Astrocyte (in vitro differentiated cells and primary cell): ENCODE data around the gene NAA60. TPM values are rescaled to one million over a fixed set of nuclear protein-coding genes. Genes with fewer than 3 reads are reported as not detected.

Source experiments
- DNase-seq: peaks from one replicate; pipeline ENCODE4 v3.0.0-alpha.2; 2010; ENCODE audit warnings: low read depth
- FAIRE-seq: peaks from 2 replicates; lab custom pipeline; 2011; peaks lifted over from hg19 to GRCh38; lab: Jason Lieb, UNC
- H2AFZ ChIP-seq: 2 replicates; pipeline ENCODE4 v1.6.0; 2012; ENCODE audit warnings: low read depth, low read length, inconsistent platforms
- H3K27ac ChIP-seq: 2 replicates; pipeline ENCODE4 v1.5.1; 2011; ENCODE audit warnings: low read depth, low read length, inconsistent platforms
- H3K27me3 ChIP-seq: 2 replicates; pipeline ENCODE4 v1.6.0; 2011; ENCODE audit warnings: low read length, inconsistent platforms; ENCODE audit not compliant: insufficient read depth
- H3K36me3 ChIP-seq: 2 replicates; pipeline ENCODE4 v1.5.1; 2011; ENCODE audit warnings: low read length, inconsistent platforms; ENCODE audit not compliant: insufficient read depth
- H3K4me1 ChIP-seq: 2 replicates; pipeline ENCODE4 v1.5.1; 2011; ENCODE audit warnings: low read length, inconsistent platforms; ENCODE audit not compliant: insufficient read depth
- H3K4me2 ChIP-seq: 2 replicates; pipeline ENCODE4 v1.6.0; 2012; ENCODE audit warnings: low read length, inconsistent platforms
- H3K4me3 ChIP-seq: 2 replicates; pipeline ENCODE4 v1.5.1; 2011; ENCODE audit warnings: low read depth, mild to moderate bottlenecking, low read length, inconsistent platforms; ENCODE audit not compliant: insufficient read depth
- H3K79me2 ChIP-seq: 2 replicates; pipeline ENCODE4 v1.6.0; 2012; ENCODE audit warnings: mild to moderate bottlenecking, low read length, inconsistent platforms; ENCODE audit not compliant: insufficient read depth
- H3K9ac ChIP-seq: 2 replicates; pipeline ENCODE4 v1.6.0; 2012; ENCODE audit warnings: mild to moderate bottlenecking, low read length, inconsistent platforms
- H3K9me3 ChIP-seq: 2 replicates; pipeline ENCODE4 v1.5.1; 2012; ENCODE audit warnings: low read depth, mild to moderate bottlenecking, low read length, inconsistent platforms; ENCODE audit not compliant: insufficient read depth
- H4K20me1 ChIP-seq: 2 replicates; pipeline ENCODE4 v1.6.0; 2012; ENCODE audit warnings: low read length, inconsistent platforms; ENCODE audit not compliant: insufficient read depth
- H3K27ac Mint-ChIP-seq: one replicate; pipeline ENCODE4 v1.8.0; 2021; ENCODE audit warnings: mild to moderate bottlenecking, mixed read lengths; ENCODE audit not compliant: unreplicated experiment
- H3K27me3 Mint-ChIP-seq: one replicate; pipeline ENCODE4 v1.8.0; 2021; ENCODE audit warnings: low read depth, mixed read lengths; ENCODE audit not compliant: unreplicated experiment
- H3K36me3 Mint-ChIP-seq: one replicate; pipeline ENCODE4 v1.8.0; 2021; ENCODE audit warnings: low read depth, mixed read lengths; ENCODE audit not compliant: unreplicated experiment
- H3K4me1 Mint-ChIP-seq: one replicate; pipeline ENCODE4 v1.8.0; 2021; ENCODE audit warnings: low read depth, mixed read lengths; ENCODE audit not compliant: unreplicated experiment
- H3K4me3 Mint-ChIP-seq: one replicate; pipeline ENCODE4 v1.8.0; 2021; ENCODE audit warnings: mild to moderate bottlenecking, moderate library complexity, mixed read lengths; ENCODE audit not compliant: unreplicated experiment
- H3K9me3 Mint-ChIP-seq: one replicate; pipeline ENCODE4 v1.8.0; 2021; ENCODE audit warnings: mild to moderate bottlenecking, mixed read lengths; ENCODE audit not compliant: unreplicated experiment
- EZH2 ChIP-seq: IDR thresholded peaks from 2 replicates; pipeline ENCODE4 v1.6.1; 2012; ENCODE audit warnings: mild to moderate bottlenecking, low read length, inconsistent platforms; ENCODE audit not compliant: insufficient read depth
- total RNA-seq: library from RNA; stranded (reverse); gene quantifications from 2 replicates; pipeline ENCODE4 v1.2.1, GENCODE V29; 2021
- TF ChIP-seq, protein P1 (sequence below): IDR thresholded peaks from 2 replicates; pipeline ENCODE4 v1.5.1; 2011; ENCODE audit warnings: low read depth, mild to moderate bottlenecking, inconsistent platforms, low read length, moderate library complexity; ENCODE audit not compliant: insufficient read depth

The NAA60 gene
- total RNA-seq, 1 donor from 2014 or later = 64.9 TPM

GRCh38 chr16:3469736-3470135, 26.3 kb downstream of the NAA60 start:
- H3K36me3 Mint-ChIP-seq = peaks cover 19% of the 10 kb centered on the region
- H3K9ac ChIP-seq = no peak overlapping the region
- no peaks in the 10 kb centered on the region for H3K27me3 ChIP-seq
- no peak overlapping the region for H3K27ac ChIP-seq
- H3K79me2 ChIP-seq = peaks cover 96% of the 10 kb centered on the region
- H3K4me1 ChIP-seq = peaks cover 4% of the 10 kb centered on the region
- H3K4me3 Mint-ChIP-seq = no peak overlapping the region
- H3K4me2 ChIP-seq = no peak overlapping the region
- H2AFZ ChIP-seq = no peak overlapping the region
- DNase-seq (no peak), FAIRE-seq (no peak)
- H3K4me3 ChIP-seq = no peak overlapping the region
- no peak overlapping the region for H3K27ac Mint-ChIP-seq
- no peaks in the 10 kb centered on the region for H3K9me3 ChIP-seq
- peaks cover 95% of the 10 kb centered on the region for H4K20me1 ChIP-seq
- no peak for TF ChIP-seq EZH2
- TF ChIP-seq, protein P1, sequence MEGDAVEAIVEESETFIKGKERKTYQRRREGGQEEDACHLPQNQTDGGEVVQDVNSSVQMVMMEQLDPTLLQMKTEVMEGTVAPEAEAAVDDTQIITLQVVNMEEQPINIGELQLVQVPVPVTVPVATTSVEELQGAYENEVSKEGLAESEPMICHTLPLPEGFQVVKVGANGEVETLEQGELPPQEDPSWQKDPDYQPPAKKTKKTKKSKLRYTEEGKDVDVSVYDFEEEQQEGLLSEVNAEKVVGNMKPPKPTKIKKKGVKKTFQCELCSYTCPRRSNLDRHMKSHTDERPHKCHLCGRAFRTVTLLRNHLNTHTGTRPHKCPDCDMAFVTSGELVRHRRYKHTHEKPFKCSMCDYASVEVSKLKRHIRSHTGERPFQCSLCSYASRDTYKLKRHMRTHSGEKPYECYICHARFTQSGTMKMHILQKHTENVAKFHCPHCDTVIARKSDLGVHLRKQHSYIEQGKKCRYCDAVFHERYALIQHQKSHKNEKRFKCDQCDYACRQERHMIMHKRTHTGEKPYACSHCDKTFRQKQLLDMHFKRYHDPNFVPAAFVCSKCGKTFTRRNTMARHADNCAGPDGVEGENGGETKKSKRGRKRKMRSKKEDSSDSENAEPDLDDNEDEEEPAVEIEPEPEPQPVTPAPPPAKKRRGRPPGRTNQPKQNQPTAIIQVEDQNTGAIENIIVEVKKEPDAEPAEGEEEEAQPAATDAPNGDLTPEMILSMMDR = no peak
- no peaks in the 10 kb centered on the region for H3K27me3 Mint-ChIP-seq
- no peaks in the 10 kb centered on the region for H3K9me3 Mint-ChIP-seq
- peaks cover 3% of the 10 kb centered on the region for H3K36me3 ChIP-seq
- H3K4me1 Mint-ChIP-seq = peaks cover 18% of the 10 kb centered on the region

DNA sequence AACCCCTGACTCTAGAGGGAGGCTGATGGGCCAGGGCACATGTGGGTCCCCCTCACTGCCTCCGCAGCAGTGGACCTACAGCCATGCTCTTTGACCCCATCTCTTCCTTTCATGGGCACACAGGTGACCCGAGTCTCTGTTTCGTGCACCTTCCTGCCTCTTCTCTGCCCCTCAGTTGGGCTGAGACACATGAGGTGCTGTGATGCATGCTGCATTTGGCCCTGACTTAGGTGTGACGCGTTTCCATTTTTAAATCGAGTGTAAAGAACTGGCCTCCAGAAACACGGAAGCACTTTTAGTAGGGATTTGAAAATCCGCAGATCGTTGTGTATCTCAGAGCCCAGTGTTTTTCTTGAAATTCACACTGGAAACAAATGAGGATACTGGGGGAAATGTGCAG, 27.2 kb downstream of the NAA60 start:
- no peak overlapping the region for H3K9ac ChIP-seq
- H2AFZ ChIP-seq = no peak overlapping the region
- Mint-ChIP-seq H3K4me1 (peaks cover 10% of the 10 kb centered on the region), H3K9me3 (no peaks in the 10 kb centered on the region), H3K27ac (no peak overlapping the region), H3K27me3 (no peaks in the 10 kb centered on the region), H3K4me3 (no peak overlapping the region), H3K36me3 (peaks cover 19% of the 10 kb centered on the region)
- peaks cover 3% of the 10 kb centered on the region for H3K36me3 ChIP-seq
- no peak overlapping the region for H3K4me3 ChIP-seq
- DNase-seq (no peak), FAIRE-seq (no peak)
- TF ChIP-seq EZH2 = no peak
- TF ChIP-seq, protein P1 = no peak
- peaks cover 94% of the 10 kb centered on the region for H4K20me1 ChIP-seq
- no peak overlapping the region for H3K27ac ChIP-seq
- H3K4me1 ChIP-seq = peaks cover 4% of the 10 kb centered on the region
- H3K9me3 ChIP-seq = no peaks in the 10 kb centered on the region
- peaks cover 95% of the 10 kb centered on the region for H3K79me2 ChIP-seq
- H3K27me3 ChIP-seq = no peaks in the 10 kb centered on the region
- H3K4me2 ChIP-seq = no peak overlapping the region

- no peak overlapping the region for H2AFZ ChIP-seq
- H4K20me1 ChIP-seq = peaks cover 93% of the 10 kb centered on the region
- Mint-ChIP-seq H3K27me3 (no peaks in the 10 kb centered on the region), H3K4me1 (peaks cover 4% of the 10 kb centered on the region), H3K9me3 (no peaks in the 10 kb centered on the region), H3K36me3 (peaks cover 14% of the 10 kb centered on the region), H3K4me3 (no peak overlapping the region), H3K27ac (no peak overlapping the region)
- no peak overlapping the region for H3K27ac ChIP-seq
- H3K27me3 ChIP-seq = no peaks in the 10 kb centered on the region
- no peak overlapping the region for H3K9ac ChIP-seq
- no peaks in the 10 kb centered on the region for H3K36me3 ChIP-seq
- FAIRE-seq (no peak), DNase-seq (no peak)
- H3K79me2 ChIP-seq = peaks cover 95% of the 10 kb centered on the region
- peaks cover 4% of the 10 kb centered on the region for H3K4me1 ChIP-seq
- H3K4me2 ChIP-seq = no peak overlapping the region
- no peak overlapping the region for H3K4me3 ChIP-seq
- H3K9me3 ChIP-seq = no peaks in the 10 kb centered on the region
- TF ChIP-seq, protein P1 = no peak
- TF ChIP-seq EZH2 = no peak
Observed at GRCh38 chr16:3471518-3472176, 28.2 kb downstream of the NAA60 start.
